A549 (cell line): ENCODE measurements around the gene RGS9BP.
A peak's percentile ranks its signal among the peaks of the same experiment; 100 is the strongest.

ENCODE experiments used
- HEYL ChIP-seq: fragments of 250-450 bp; sonication (Bioruptor Pico); IDR thresholded peaks from 2 replicates; pipeline ENCODE4 v1.8.0; 2021; ENCODE audit warnings: mild to moderate bottlenecking, moderate library complexity
- JUN ChIP-seq, 2 experiments: fragments of >200 bp; sonication (Bioruptor Twin); formaldehyde crosslinking; IDR thresholded peaks; 2 replicates in 1 of 2; 3 replicates in 1 of 2; pipeline ENCODE4 v1.6.1; 2016 to 2017
- KDM1A ChIP-seq: fragments of 200-600 bp; sonication (generic); IDR thresholded peaks from 2 replicates; pipeline ENCODE4 v1.6.1; 2016; ENCODE audit warnings: low read depth, mild to moderate bottlenecking
- MAFK ChIP-seq: fragments of 450-650 bp; IDR thresholded peaks from 2 replicates; pipeline ENCODE4 v1.6.1; 2014; ENCODE audit not compliant: partially characterized antibody
- POLR2A ChIP-seq: IDR thresholded peaks from 2 replicates; pipeline ENCODE4 v1.6.1; 2012; ENCODE audit warnings: mild to moderate bottlenecking, low read length
- RFX5 ChIP-seq: fragments of 450-650 bp; IDR thresholded peaks from 2 replicates; pipeline ENCODE4 v1.7.1; 2014; ENCODE audit warnings: antibody characterized with exemption, mild to moderate bottlenecking, moderate library complexity
- ZFP36 ChIP-seq: fragments of 450-650 bp; IDR thresholded peaks from 2 replicates; pipeline ENCODE4 v1.6.1; 2014; ENCODE audit warnings: borderline replicate concordance; ENCODE audit not compliant: partially characterized antibody
- TF ChIP-seq, protein P1 (sequence below): fragments of >200 bp; sonication (Bioruptor Twin); formaldehyde crosslinking; IDR thresholded peaks from 3 replicates; pipeline ENCODE4 v1.5.1; 2016
- TF ChIP-seq, protein P2 (sequence below): IDR thresholded peaks from 2 replicates; pipeline ENCODE4 v1.6.1; 2012; ENCODE audit warnings: low read depth, borderline replicate concordance
- TF ChIP-seq, protein P3 (sequence below): fragments of 200-600 bp; sonication (generic); IDR thresholded peaks from 2 replicates; pipeline ENCODE4 v1.6.1; 2016; ENCODE audit warnings: antibody characterized with exemption, mild to moderate bottlenecking, moderate library complexity
- TF ChIP-seq, protein P4 (sequence below): fragments of >200 bp; sonication (Bioruptor Twin); formaldehyde crosslinking; IDR thresholded peaks from 3 replicates; pipeline ENCODE4 v1.6.1; 2016
- TF ChIP-seq, protein P5 (sequence below): IDR thresholded peaks from 2 replicates; pipeline ENCODE4 v1.6.1; 2012

DNA sequence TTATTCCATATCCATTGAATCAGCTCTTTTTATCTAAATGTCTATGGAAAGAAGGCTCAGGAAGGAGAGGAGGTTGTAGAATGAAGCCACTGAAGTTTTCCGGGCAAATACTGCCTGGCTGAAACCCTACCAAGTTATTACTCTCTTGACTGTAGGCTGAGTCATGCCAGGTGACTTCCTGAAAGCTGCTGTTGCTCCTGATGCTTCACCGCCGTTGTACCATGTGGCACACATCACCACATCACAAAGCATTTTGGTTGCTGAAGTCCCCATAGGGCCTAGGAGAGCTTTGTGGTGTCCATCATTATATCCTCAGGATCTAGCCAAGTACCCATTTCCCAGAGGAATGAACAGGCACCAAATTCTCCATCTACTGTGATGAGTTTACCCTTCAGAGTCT is 32.8 kb downstream of the RGS9BP start:
- TF ChIP-seq, protein P1, sequence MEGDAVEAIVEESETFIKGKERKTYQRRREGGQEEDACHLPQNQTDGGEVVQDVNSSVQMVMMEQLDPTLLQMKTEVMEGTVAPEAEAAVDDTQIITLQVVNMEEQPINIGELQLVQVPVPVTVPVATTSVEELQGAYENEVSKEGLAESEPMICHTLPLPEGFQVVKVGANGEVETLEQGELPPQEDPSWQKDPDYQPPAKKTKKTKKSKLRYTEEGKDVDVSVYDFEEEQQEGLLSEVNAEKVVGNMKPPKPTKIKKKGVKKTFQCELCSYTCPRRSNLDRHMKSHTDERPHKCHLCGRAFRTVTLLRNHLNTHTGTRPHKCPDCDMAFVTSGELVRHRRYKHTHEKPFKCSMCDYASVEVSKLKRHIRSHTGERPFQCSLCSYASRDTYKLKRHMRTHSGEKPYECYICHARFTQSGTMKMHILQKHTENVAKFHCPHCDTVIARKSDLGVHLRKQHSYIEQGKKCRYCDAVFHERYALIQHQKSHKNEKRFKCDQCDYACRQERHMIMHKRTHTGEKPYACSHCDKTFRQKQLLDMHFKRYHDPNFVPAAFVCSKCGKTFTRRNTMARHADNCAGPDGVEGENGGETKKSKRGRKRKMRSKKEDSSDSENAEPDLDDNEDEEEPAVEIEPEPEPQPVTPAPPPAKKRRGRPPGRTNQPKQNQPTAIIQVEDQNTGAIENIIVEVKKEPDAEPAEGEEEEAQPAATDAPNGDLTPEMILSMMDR, result no peak
- TF ChIP-seq RFX5 (no peak), POLR2A (no peak), KDM1A (no peak), ZFP36 (no peak), HEYL (CRISPR knock-in tag) (no peak), MAFK (peak; percentile 15), JUN (IDR thresholded peaks at IDR 0.05) (no peak)
- TF ChIP-seq, protein P2, sequence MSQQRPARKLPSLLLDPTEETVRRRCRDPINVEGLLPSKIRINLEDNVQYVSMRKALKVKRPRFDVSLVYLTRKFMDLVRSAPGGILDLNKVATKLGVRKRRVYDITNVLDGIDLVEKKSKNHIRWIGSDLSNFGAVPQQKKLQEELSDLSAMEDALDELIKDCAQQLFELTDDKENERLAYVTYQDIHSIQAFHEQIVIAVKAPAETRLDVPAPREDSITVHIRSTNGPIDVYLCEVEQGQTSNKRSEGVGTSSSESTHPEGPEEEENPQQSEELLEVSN, result no peak
- TF ChIP-seq, protein P3, sequence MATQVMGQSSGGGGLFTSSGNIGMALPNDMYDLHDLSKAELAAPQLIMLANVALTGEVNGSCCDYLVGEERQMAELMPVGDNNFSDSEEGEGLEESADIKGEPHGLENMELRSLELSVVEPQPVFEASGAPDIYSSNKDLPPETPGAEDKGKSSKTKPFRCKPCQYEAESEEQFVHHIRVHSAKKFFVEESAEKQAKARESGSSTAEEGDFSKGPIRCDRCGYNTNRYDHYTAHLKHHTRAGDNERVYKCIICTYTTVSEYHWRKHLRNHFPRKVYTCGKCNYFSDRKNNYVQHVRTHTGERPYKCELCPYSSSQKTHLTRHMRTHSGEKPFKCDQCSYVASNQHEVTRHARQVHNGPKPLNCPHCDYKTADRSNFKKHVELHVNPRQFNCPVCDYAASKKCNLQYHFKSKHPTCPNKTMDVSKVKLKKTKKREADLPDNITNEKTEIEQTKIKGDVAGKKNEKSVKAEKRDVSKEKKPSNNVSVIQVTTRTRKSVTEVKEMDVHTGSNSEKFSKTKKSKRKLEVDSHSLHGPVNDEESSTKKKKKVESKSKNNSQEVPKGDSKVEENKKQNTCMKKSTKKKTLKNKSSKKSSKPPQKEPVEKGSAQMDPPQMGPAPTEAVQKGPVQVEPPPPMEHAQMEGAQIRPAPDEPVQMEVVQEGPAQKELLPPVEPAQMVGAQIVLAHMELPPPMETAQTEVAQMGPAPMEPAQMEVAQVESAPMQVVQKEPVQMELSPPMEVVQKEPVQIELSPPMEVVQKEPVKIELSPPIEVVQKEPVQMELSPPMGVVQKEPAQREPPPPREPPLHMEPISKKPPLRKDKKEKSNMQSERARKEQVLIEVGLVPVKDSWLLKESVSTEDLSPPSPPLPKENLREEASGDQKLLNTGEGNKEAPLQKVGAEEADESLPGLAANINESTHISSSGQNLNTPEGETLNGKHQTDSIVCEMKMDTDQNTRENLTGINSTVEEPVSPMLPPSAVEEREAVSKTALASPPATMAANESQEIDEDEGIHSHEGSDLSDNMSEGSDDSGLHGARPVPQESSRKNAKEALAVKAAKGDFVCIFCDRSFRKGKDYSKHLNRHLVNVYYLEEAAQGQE, result no peak
- TF ChIP-seq, protein P4, sequence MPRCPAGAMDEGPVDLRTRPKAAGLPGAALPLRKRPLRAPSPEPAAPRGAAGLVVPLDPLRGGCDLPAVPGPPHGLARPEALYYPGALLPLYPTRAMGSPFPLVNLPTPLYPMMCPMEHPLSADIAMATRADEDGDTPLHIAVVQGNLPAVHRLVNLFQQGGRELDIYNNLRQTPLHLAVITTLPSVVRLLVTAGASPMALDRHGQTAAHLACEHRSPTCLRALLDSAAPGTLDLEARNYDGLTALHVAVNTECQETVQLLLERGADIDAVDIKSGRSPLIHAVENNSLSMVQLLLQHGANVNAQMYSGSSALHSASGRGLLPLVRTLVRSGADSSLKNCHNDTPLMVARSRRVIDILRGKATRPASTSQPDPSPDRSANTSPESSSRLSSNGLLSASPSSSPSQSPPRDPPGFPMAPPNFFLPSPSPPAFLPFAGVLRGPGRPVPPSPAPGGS, result no peak
- TF ChIP-seq, protein P5, sequence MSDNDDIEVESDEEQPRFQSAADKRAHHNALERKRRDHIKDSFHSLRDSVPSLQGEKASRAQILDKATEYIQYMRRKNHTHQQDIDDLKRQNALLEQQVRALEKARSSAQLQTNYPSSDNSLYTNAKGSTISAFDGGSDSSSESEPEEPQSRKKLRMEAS, result no peak
